H1 (cell line): ENCODE results near the gene VGLL2. TPM values are rescaled to one million over a fixed set of nuclear protein-coding genes. Genes with fewer than 3 reads are reported as not detected.

Source experiments
- CTCF ChIA-PET: fragments of 300-600 bp; sonication (Branson Sonifier 250); formaldehyde crosslinking; loops from one replicate; lab custom pipeline; 2021; ENCODE audit not compliant: partially characterized antibody; lab: Charles Lee
- POLR2A ChIA-PET: fragments of 300-600 bp; sonication (Branson Sonifier 250); formaldehyde crosslinking; loops from one replicate; lab custom pipeline; 2021; ENCODE audit warnings: inconsistent platforms; ENCODE audit not compliant: partially characterized antibody; lab: Charles Lee
- DNase-seq, 2 experiments: peaks; one replicate each; pipeline versions ENCODE4 v3.0.0 to v3.0.0-alpha.2; 2010 to 2022; ENCODE audit warnings: low spot score in 2 of 2, low read depth in 1 of 2, mixed read lengths in 1 of 2
- FAIRE-seq: peaks from 2 replicates; lab custom pipeline; 2011; peaks lifted over from hg19 to GRCh38; lab: Jason Lieb, UNC
- H2AFZ ChIP-seq: 2 replicates; pipeline ENCODE4 v1.8.1; 2012; ENCODE audit warnings: low read length, inconsistent platforms
- H2AK5ac ChIP-seq: 2 replicates; pipeline ENCODE4 v1.6.1; 2013; ENCODE audit warnings: low read depth, low read length
- H2BK120ac ChIP-seq: replicated peaks from 2 replicates; pipeline ENCODE3; 2013; ENCODE audit warnings: low read depth, low read length, inconsistent platforms
- H2BK12ac ChIP-seq: 2 replicates; pipeline ENCODE4 v1.6.1; 2013; ENCODE audit warnings: low read depth, low read length
- H2BK15ac ChIP-seq: 2 replicates; pipeline ENCODE4 v1.6.1; 2013; ENCODE audit warnings: low read length
- H2BK20ac ChIP-seq: 2 replicates; pipeline ENCODE4 v1.6.1; 2013; ENCODE audit warnings: low read length
- H2BK5ac ChIP-seq: 2 replicates; pipeline ENCODE4 v1.6.1; 2013; ENCODE audit warnings: low read depth, low read length
- H3K14ac ChIP-seq: 2 replicates; pipeline ENCODE4 v1.6.1; 2013; ENCODE audit warnings: inconsistent platforms; ENCODE audit not compliant: insufficient read length
- H3K18ac ChIP-seq: 2 replicates; pipeline ENCODE4 v1.6.1; 2013; ENCODE audit warnings: low read length; ENCODE audit errors: extremely low read depth
- H3K23ac ChIP-seq: 2 replicates; pipeline ENCODE4 v1.6.1; 2013; ENCODE audit warnings: inconsistent platforms; ENCODE audit not compliant: insufficient read length
- H3K23me2 ChIP-seq: 2 replicates; pipeline ENCODE4 v1.6.1; 2013; ENCODE audit warnings: low read depth, low read length
- H3K27ac ChIP-seq: 2 replicates; pipeline ENCODE4 v1.6.1; 2011; ENCODE audit warnings: low read depth, low read length, inconsistent platforms
- H3K27me3 ChIP-seq, 4 experiments: replicated peaks in 1 of 4; 1 replicate in 1 of 4; 2 replicates in 3 of 4; pipeline versions ENCODE4 v1.6.1 to v1.8.1; 2011 to 2013; ENCODE audit warnings: low read length in 3 of 4, mild to moderate bottlenecking in 3 of 4, inconsistent platforms in 2 of 4, mixed read lengths in 2 of 4, moderate library complexity in 1 of 4; ENCODE audit not compliant: control insufficient read depth in 3 of 4, insufficient read depth in 3 of 4; ENCODE audit errors: extremely low read depth in 1 of 4
- H3K36me3 ChIP-seq, 4 experiments: 2 replicates each; pipeline versions ENCODE4 v1.6.1 to v1.8.1; 2011 to 2013; ENCODE audit warnings: mild to moderate bottlenecking in 4 of 4, low read length in 3 of 4, moderate library complexity in 2 of 4, control low read depth in 1 of 4, inconsistent platforms in 1 of 4; ENCODE audit not compliant: insufficient read depth in 4 of 4, control insufficient read depth in 2 of 4
- H3K4ac ChIP-seq: replicated peaks from 2 replicates; pipeline ENCODE3; 2013; ENCODE audit warnings: low read length, low read depth, mixed read lengths, inconsistent platforms; ENCODE audit not compliant: insufficient read length
- H3K4me1 ChIP-seq, 4 experiments: replicated peaks in 1 of 4; 1 replicate in 1 of 4; 2 replicates in 3 of 4; pipeline versions ENCODE4 v1.6.1 to v1.8.1; 2011 to 2013; ENCODE audit warnings: low read length in 3 of 4, inconsistent platforms in 2 of 4, mixed read lengths in 1 of 4; ENCODE audit not compliant: insufficient read depth in 4 of 4, control insufficient read depth in 3 of 4
- H3K4me2 ChIP-seq, 2 experiments: 2 replicates each; pipeline versions ENCODE4 v1.6.1 to v1.8.1; 2011 to 2013; ENCODE audit warnings: low read depth in 2 of 2, low read length in 2 of 2, control low read depth in 1 of 2, inconsistent platforms in 1 of 2, mild to moderate bottlenecking in 1 of 2; ENCODE audit not compliant: insufficient read depth in 1 of 2
- H3K4me3 ChIP-seq, 4 experiments: fragments of 200-600, 300-600 bp in 1 of 4; sonication (generic), shearing (Covaris generic), sonication (Bioruptor Twin) in 1 of 4; 2 replicates each; pipeline versions ENCODE4 v1.5.1 to v1.8.1; 2011 to 2016; ENCODE audit warnings: low read length in 4 of 4, low read depth in 3 of 4, control low read depth in 2 of 4, inconsistent platforms in 2 of 4, mild to moderate bottlenecking in 2 of 4, mixed read lengths in 1 of 4, moderate library complexity in 1 of 4; ENCODE audit not compliant: insufficient read depth in 2 of 4; ENCODE audit errors: extremely low read depth in 1 of 4
- H3K56ac ChIP-seq: replicated peaks from 2 replicates; pipeline ENCODE3; 2013; ENCODE audit warnings: low read depth, mild to moderate bottlenecking, mixed read lengths, low read length, inconsistent platforms; ENCODE audit not compliant: insufficient read length
- H3K79me1 ChIP-seq: 2 replicates; pipeline ENCODE4 v1.6.1; 2013; ENCODE audit warnings: low read depth, low read length, control low read depth
- H3K79me2 ChIP-seq, 2 experiments: 2 replicates each; pipeline versions ENCODE4 v1.6.1 to v1.8.1; 2012 to 2013; ENCODE audit warnings: low read length in 2 of 2, mild to moderate bottlenecking in 2 of 2, inconsistent platforms in 1 of 2; ENCODE audit not compliant: insufficient read depth in 2 of 2, control insufficient read depth in 1 of 2
- H3K9ac ChIP-seq, 4 experiments: replicated peaks in 1 of 4; 1 replicate in 1 of 4; 2 replicates in 3 of 4; pipeline versions ENCODE4 v1.6.1 to v1.8.1; 2011 to 2013; ENCODE audit warnings: low read depth in 3 of 4, low read length in 3 of 4, control low read depth in 2 of 4, mild to moderate bottlenecking in 2 of 4, moderate library complexity in 2 of 4, inconsistent platforms in 1 of 4; ENCODE audit errors: extremely low read depth in 1 of 4
- H3K9me3 ChIP-seq, 2 experiments: 2 replicates each; pipeline versions ENCODE4 v1.6.1 to v1.8.1; 2012 to 2013; ENCODE audit warnings: mild to moderate bottlenecking in 2 of 2, moderate library complexity in 2 of 2, control low read depth in 1 of 2, inconsistent platforms in 1 of 2, low read depth in 1 of 2, low read length in 1 of 2, mixed read lengths in 1 of 2; ENCODE audit not compliant: insufficient read depth in 2 of 2
- H4K20me1 ChIP-seq, 2 experiments: replicated peaks in 1 of 2; 2 replicates each; pipeline versions ENCODE3 to v1.8.1; 2011 to 2013; ENCODE audit warnings: inconsistent platforms in 2 of 2, low read length in 2 of 2, mild to moderate bottlenecking in 1 of 2; ENCODE audit not compliant: insufficient read depth in 2 of 2, control insufficient read depth in 1 of 2
- H4K5ac ChIP-seq: 2 replicates; pipeline ENCODE4 v1.6.1; 2013; ENCODE audit warnings: low read length, low read depth, mixed read lengths, inconsistent platforms; ENCODE audit not compliant: insufficient read length
- H4K8ac ChIP-seq: 2 replicates; pipeline ENCODE4 v1.8.0; 2013; ENCODE audit warnings: mild to moderate bottlenecking, moderate library complexity, low read length, inconsistent platforms; ENCODE audit not compliant: insufficient read depth; ENCODE audit errors: extremely low read depth
- H4K91ac ChIP-seq: replicated peaks from 2 replicates; pipeline ENCODE3; 2013; ENCODE audit warnings: low read length, mixed read lengths, inconsistent platforms; ENCODE audit not compliant: insufficient read length
- POLR2A ChIP-seq, 2 experiments: IDR thresholded peaks; 1 replicate in 1 of 2; 2 replicates in 1 of 2; pipeline ENCODE4 v1.6.1; 2011; ENCODE audit warnings: low read depth in 2 of 2, low read length in 2 of 2, mild to moderate bottlenecking in 2 of 2; ENCODE audit errors: control extremely low read depth in 1 of 2
- SUZ12 ChIP-seq: fragments of 200-600 bp; sonication (generic); IDR thresholded peaks from 2 replicates; pipeline ENCODE4 v1.6.1; 2012; ENCODE audit warnings: mild to moderate bottlenecking, inconsistent platforms, low read length, moderate library complexity, mixed read lengths
- WGBS, 2 experiments: shearing (Covaris generic) in 1 of 2; methylation state at CpG; one replicate each; pipeline versions ENCODE4 v1.1.6 to v1.1.7; 2013 to 2015; ENCODE audit warnings: low lambda C conversion rate in 2 of 2, mixed read lengths in 2 of 2, inconsistent platforms in 1 of 2, low coverage in 1 of 2, missing lambda C conversion rate in 1 of 2; ENCODE audit not compliant: insufficient replicate concordance in 2 of 2, insufficient coverage in 1 of 2, insufficient read length in 1 of 2; ENCODE audit errors: extremely low coverage in 1 of 2, missing lambda C conversion rate in 1 of 2; 5-methylcytosine and 5-hydroxymethylcytosine counted together
- polyA plus RNA-seq, 7 experiments: library from polyadenylated mRNA; depleted of rRNA in 3 of 7; stranded (reverse) in 5 of 7; unstranded in 2 of 7; fragments of >200 nt in 5 of 7; fragments of 200-250 nt in 2 of 7; gene quantifications; 1 replicate in 5 of 7; 2 replicates in 1 of 7; 4 replicates in 1 of 7; pipeline versions ENCODE4 v1.2.1 to v1.2.3, GENCODE V29; 2011 to 2013; ENCODE audit warnings: missing spikeins in 2 of 7, mixed read lengths in 2 of 7
- total RNA-seq: library from RNA; stranded (reverse); fragmentation: NEBNext Ultra II Directional; extraction: Animal tissue kit (Norgen Biotek cat#: 25700); gene quantifications from 2 replicates; pipeline ENCODE4 v1.2.1, GENCODE V29; 2021

Gene VGLL2
- total and polyA plus RNA-seq, 2 of the 8 experiments (the other 6 are each of a cell fraction or from before 2014, with no cell fraction given), result not detected

DNA sequence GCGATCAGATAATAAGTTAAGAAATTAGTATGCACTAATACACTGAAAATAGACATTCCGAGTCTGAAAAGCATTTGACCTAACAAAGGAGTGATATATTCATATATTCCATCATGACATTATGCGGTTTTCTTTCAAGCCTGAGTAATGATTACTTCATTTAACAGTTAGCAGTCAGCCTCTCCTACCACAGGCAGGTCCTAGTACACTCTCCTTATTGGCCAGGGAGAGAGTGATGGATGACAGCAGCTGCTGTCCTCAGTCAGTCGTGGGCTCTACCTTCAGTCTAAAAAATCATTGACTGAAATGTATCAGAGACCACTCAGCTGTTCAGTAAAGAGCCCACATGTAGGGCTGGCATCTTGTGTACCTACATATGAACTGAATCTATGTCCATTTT lies 33.2 kb upstream of the VGLL2 start:
- Histone ChIP-seq H3K9ac (no peak overlapping the region), H3K4ac (no peak overlapping the region), H3K14ac (no peak overlapping the region), H3K9me3 (no peaks in the 10 kb centered on the region), H4K5ac (no peak overlapping the region), H4K20me1 (no peaks in the 10 kb centered on the region), H2BK12ac (no peak overlapping the region), H2BK120ac (no peak overlapping the region), H3K23ac (no peak overlapping the region), H3K18ac (no peak overlapping the region), H3K4me3 (no peak overlapping the region), H3K27ac (no peak overlapping the region), H3K4me2 (no peak overlapping the region), H3K23me2 (no peaks in the 10 kb centered on the region), H2AK5ac (no peak overlapping the region), H4K8ac (no peak overlapping the region), H2BK20ac (no peak overlapping the region), H2AFZ (no peak overlapping the region), H2BK5ac (no peak overlapping the region), H3K79me2 (no peaks in the 10 kb centered on the region), H3K36me3 (no peaks in the 10 kb centered on the region), H2BK15ac (no peak overlapping the region), H3K27me3 (no peaks in the 10 kb centered on the region), H3K56ac (no peak overlapping the region), H3K79me1 (no peaks in the 10 kb centered on the region), H3K4me1 (no peaks in the 10 kb centered on the region), H4K91ac (no peak overlapping the region)
- DNase-seq (no peak), FAIRE-seq (no peak)
- ChIA-PET POLR2A (no interaction called here), CTCF (interaction anchor here (1.0 kb wide), 1 partner anchor 59 kb away, joined by 3 read pairs; no protein-coding TSS in a partner anchor)
- TF ChIP-seq POLR2A (IDR thresholded peaks at IDR 0.05; ENCODE audit: control extremely low read depth in 1 of 2, low read depth in 2 of 2, low read length in 2 of 2) (no peak), SUZ12 (no peak)
- WGBS, 2 experiments, result 92% methylated on average over 4 of the region's 4 CpGs; no CpG with 5 or more reads in 1 of the 2 experiments
